MCF 10A (cell line): ENCODE results near the gene DOK5. TPM values are rescaled to one million over a fixed set of nuclear protein-coding genes. Genes with fewer than 3 reads are reported as not detected.

Source experiments
- BruUV-seq: library from RNA; stranded (reverse); fragments of 400-500 nt; replicated peaks from 2 replicates; lab custom pipeline; 2021; lab: Mats Ljungman, UMichigan
- CTCF ChIA-PET: fragments of 300-600 bp; sonication (Branson Sonifier 250); formaldehyde crosslinking; extraction: SDS; loops from one replicate; lab custom pipeline; 2021; ENCODE audit warnings: antibody characterized with exemption, inconsistent platforms; lab: Yijun Ruan, JAX
- POLR2A ChIA-PET: fragments of 300-600, 350-650 bp; sonication (Branson Sonifier 250); formaldehyde crosslinking; extraction: SDS; loops from one replicate; lab custom pipeline; 2020; ENCODE audit warnings: antibody characterized with exemption, inconsistent platforms; lab: Yijun Ruan, JAX
- DNase-seq: peaks from one replicate; pipeline ENCODE4 v3.0.0-alpha.2; 2018; ENCODE audit not compliant: unreplicated experiment
- H3K27ac Mint-ChIP-seq: one replicate; pipeline ENCODE4 v1.8.0; 2022; ENCODE audit warnings: mild to moderate bottlenecking, low read depth, mixed read lengths; ENCODE audit not compliant: unreplicated experiment
- H3K27me3 Mint-ChIP-seq: one replicate; pipeline ENCODE4 v1.8.0; 2022; ENCODE audit warnings: mixed read lengths; ENCODE audit not compliant: insufficient read depth, unreplicated experiment
- H3K36me3 Mint-ChIP-seq: one replicate; pipeline ENCODE4 v1.8.0; 2022; ENCODE audit warnings: mild to moderate bottlenecking, moderate library complexity, mixed read lengths; ENCODE audit not compliant: insufficient read depth, unreplicated experiment
- H3K4me1 Mint-ChIP-seq: one replicate; pipeline ENCODE4 v1.8.0; 2022; ENCODE audit warnings: mixed read lengths; ENCODE audit not compliant: insufficient read depth, unreplicated experiment
- H3K4me3 Mint-ChIP-seq: one replicate; pipeline ENCODE4 v1.8.0; 2022; ENCODE audit warnings: mild to moderate bottlenecking, moderate library complexity, mixed read lengths; ENCODE audit not compliant: unreplicated experiment
- H3K9me3 Mint-ChIP-seq: one replicate; pipeline ENCODE4 v1.8.0; 2022; ENCODE audit warnings: mixed read lengths; ENCODE audit not compliant: unreplicated experiment
- intact Hi-C: fragments of 100-400 bp; cut with micrococcal nuclease; formaldehyde crosslinking; loops from 2 replicates; pipeline ENCODE4 v1.14.1; 2022
- total RNA-seq: library from RNA; stranded (reverse); gene quantifications from 2 replicates; pipeline ENCODE4 v1.2.3, GENCODE V29; 2022
- TF ChIP-seq, protein P1 (sequence below): fragments of 200-600 bp; IDR thresholded peaks from one replicate; pipeline ENCODE4 v1.8.0; 2022; ENCODE audit warnings: antibody characterized with exemption, mild to moderate bottlenecking; ENCODE audit not compliant: unreplicated experiment

DOK5 gene
- total RNA-seq, 1 experiment from 2014 or later = not detected

DNA sequence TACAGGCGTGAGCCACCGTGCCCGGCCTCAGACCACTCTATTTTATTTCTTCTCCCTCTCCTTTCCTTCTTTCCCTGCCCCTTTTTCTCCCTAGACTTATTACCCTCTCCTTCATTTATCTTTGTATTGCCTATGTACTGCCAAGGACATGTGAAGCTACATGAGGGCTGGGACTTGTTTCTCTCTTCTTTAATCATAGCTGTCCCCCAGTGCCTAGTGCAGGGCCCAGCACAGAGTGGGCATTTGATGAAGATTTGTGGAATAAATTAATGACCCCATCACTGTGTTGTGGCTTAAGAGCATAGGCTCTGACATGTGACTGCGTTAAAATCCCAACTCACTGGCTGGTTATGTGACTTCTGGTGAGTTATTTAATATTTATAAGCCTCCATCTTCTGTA lies 6.0 kb downstream of the DOK5 start:
- Mint-ChIP-seq H3K36me3 (peaks cover 7% of the 10 kb centered on the region), H3K27ac (no peak overlapping the region), H3K4me3 (no peak overlapping the region), H3K4me1 (no peaks in the 10 kb centered on the region), H3K9me3 (no peaks in the 10 kb centered on the region), H3K27me3 (peaks cover 48% of the 10 kb centered on the region)
- POLR2A ChIA-PET = no interaction called here
- CTCF ChIA-PET = interaction anchor here (1.1 kb wide), 1 partner anchor 13 kb away, joined by 3 read pairs; no protein-coding TSS in a partner anchor
- intact Hi-C loops = no loop called here
- DNase-seq = no peak
- TF ChIP-seq, protein P1, sequence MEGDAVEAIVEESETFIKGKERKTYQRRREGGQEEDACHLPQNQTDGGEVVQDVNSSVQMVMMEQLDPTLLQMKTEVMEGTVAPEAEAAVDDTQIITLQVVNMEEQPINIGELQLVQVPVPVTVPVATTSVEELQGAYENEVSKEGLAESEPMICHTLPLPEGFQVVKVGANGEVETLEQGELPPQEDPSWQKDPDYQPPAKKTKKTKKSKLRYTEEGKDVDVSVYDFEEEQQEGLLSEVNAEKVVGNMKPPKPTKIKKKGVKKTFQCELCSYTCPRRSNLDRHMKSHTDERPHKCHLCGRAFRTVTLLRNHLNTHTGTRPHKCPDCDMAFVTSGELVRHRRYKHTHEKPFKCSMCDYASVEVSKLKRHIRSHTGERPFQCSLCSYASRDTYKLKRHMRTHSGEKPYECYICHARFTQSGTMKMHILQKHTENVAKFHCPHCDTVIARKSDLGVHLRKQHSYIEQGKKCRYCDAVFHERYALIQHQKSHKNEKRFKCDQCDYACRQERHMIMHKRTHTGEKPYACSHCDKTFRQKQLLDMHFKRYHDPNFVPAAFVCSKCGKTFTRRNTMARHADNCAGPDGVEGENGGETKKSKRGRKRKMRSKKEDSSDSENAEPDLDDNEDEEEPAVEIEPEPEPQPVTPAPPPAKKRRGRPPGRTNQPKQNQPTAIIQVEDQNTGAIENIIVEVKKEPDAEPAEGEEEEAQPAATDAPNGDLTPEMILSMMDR = no peak
- BruUV-seq = no TSS peak

DNA sequence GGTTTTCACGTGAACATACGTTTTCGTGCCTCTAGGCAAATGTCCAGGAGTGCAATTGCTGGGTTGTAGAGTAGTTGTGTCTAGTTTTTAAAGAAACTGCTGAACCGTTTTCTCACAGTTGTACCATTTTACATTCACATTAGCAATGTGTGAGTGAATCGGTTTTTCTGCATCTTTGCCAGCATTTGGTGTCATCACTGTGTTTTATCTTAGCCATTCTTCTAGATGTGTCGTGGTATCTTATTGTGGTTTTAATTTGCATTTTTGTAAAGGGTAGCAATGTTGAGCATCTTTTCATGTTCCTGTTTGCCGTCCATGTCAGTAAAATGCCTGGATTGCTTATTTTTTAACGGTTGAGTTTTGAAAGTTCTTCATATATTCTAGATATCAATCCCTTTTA lies 10.2 kb downstream of the DOK5 start:
- ChIA-PET POLR2A (interaction anchor here (1.9 kb wide), 1 partner anchor 11 kb away, joined by 5 read pairs; no protein-coding TSS in a partner anchor), CTCF (interaction anchor here (0.5 to 0.6 kb wide), 2 partner anchors 182 to 186 kb away, joined by 3 read pairs; no protein-coding TSS in a partner anchor)
- no TSS peak for BruUV-seq
- peaks cover 42% of the 10 kb centered on the region for H3K27me3 Mint-ChIP-seq
- no peaks in the 10 kb centered on the region for H3K4me1 Mint-ChIP-seq
- no peaks in the 10 kb centered on the region for H3K9me3 Mint-ChIP-seq
- DNase-seq = no peak
- H3K36me3 Mint-ChIP-seq = peaks cover 7% of the 10 kb centered on the region
- H3K27ac Mint-ChIP-seq = no peak overlapping the region
- H3K4me3 Mint-ChIP-seq = no peak overlapping the region
- TF ChIP-seq, protein P1 = no peak
- intact Hi-C loops = no loop called here

DNA sequence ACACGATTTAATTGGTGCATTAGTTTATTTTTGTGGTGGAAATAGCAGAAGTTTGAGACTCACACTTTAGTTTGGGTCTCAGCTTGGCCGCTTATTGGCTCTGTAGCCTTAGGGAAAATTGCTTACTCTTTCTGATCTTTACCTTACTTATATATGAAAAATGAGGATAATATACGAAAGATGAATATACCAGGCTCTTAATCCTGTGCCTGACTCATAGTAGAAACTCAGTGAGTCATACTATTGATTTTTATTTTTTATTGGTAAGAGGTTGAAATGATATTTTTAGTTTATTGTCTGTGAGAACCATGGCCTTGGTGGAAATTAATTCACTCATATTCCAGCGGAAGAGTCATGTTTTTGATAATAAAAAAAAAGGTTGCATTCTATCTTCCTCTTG lies 11.2 kb downstream of the DOK5 start:
- H3K27ac Mint-ChIP-seq = no peak overlapping the region
- H3K4me3 Mint-ChIP-seq = no peak overlapping the region
- H3K4me1 Mint-ChIP-seq = no peaks in the 10 kb centered on the region
- POLR2A ChIA-PET = interaction anchor here (1.9 kb wide), 1 partner anchor 10 kb away, joined by 5 read pairs; no protein-coding TSS in a partner anchor
- DNase-seq = no peak
- CTCF ChIA-PET = interaction anchor here (1.2 kb wide), 1 partner anchor 17 kb away, joined by 4 read pairs; no protein-coding TSS in a partner anchor
- no TSS peak for BruUV-seq
- H3K36me3 Mint-ChIP-seq = peaks cover 2% of the 10 kb centered on the region
- intact Hi-C loops = no loop called here
- TF ChIP-seq, protein P1 = no peak
- peaks cover 32% of the 10 kb centered on the region for H3K27me3 Mint-ChIP-seq
- H3K9me3 Mint-ChIP-seq = no peaks in the 10 kb centered on the region

DNA sequence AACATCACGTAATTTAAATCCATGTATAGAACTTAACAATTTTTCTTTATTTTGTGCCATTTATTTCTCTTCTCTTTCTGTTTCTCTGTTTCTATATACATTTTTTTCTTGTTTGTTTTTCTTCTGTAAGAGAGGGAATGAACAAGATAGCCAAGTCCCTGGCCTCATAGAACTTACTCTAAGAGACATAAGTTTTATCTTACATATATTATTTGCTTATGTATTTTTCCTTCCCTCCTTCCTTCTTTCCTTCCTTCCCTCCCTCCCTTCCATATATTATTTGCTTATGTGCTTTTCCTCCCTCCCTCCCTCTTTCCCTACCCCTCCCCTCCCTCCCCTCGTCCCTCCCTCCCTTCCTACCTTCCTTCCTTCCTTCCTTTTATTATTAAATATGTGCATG lies 13.0 kb downstream of the DOK5 start:
- no TSS peak for BruUV-seq
- Mint-ChIP-seq H3K36me3 (no peaks in the 10 kb centered on the region), H3K27ac (no peak overlapping the region), H3K4me3 (no peak overlapping the region), H3K9me3 (no peaks in the 10 kb centered on the region), H3K4me1 (no peaks in the 10 kb centered on the region), H3K27me3 (peaks cover 39% of the 10 kb centered on the region)
- TF ChIP-seq, protein P1 = no peak
- POLR2A ChIA-PET = no interaction called here
- intact Hi-C loops = no loop called here
- DNase-seq = no peak
- CTCF ChIA-PET = no interaction called here
